Stimulated activated CD4-positive, alpha-beta T cell treated with anti-CD3 and anti-CD28 coated beads, Interleukin-12 subunit alpha, Interleukin-12 subunit beta, amount 100 ng/mL, for 48 hours (primary cell): ENCODE data around the gene MBD6.
"Not testable (repeated sequence)": the region's sequence is repeated elsewhere in the genome, so short reads cannot be mapped to it uniquely, and the experiment has no call there.

Experiments used
- DNase-seq, 3 donors: peaks; one replicate each; pipeline ENCODE4 v3.0.0-alpha.2; 2020; ENCODE audit warnings: low read depth in 2 of 3, low spot score in 1 of 3

MBD6 gene

DNA sequence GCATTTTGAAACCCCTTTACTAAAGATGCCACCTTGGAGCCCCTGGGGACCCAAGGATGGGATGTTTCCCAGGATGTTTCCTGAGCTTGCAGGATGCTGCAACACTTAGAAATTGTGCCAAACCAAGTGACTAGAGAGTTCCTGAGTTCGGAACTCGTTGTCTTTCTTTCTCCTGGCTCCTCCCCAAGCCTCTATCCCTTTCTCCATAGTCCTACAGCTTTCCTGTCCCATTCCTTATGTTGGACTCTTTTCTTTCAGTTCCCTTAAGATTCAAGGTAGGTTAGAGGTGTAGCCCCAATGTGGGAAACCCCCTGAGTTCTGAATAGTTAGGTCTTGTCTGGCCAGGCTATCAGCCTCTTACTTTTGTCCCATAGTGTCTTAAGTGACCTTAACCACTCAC, 25.9 kb downstream of the MBD6 start:
- DNase-seq, result no peak

- no peak for DNase-seq
These were observed 26.7 kb downstream of the MBD6 start for GRCh38 chr12:57549203-57549908.

DNA sequence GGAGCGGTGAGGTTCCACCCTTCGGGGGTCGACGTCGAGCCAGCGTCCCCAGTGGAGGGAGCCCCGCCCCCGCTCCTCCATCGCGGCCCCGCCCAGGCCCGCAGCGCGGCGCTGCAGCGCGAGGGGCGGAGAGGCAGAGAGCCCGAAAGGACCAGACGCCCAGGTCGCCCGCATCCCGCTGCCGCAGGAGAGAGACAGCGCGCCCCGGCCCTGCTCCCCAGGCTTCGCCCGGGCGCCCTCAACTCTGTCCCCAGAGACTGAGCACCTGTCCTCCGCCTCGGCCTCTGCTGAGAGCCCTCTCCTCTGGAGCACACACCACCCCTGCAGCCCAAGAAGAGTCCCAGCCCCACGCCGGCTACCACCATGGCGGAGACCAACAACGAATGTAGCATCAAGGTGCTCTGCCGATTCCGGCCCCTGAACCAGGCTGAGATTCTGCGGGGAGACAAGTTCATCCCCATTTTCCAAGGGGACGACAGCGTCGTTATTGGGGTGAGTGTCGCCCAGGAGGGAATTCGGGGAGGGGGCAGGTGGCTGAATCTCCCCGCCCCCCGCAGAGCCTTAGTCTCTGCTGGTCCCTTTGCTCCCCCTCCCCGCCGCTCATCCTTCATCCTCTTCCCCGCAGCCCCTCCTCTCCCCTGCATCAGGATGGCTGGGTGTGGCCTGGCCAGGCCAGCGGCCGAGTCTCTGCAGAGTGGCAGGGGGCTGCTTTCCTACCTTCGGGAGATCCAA, 27.5 kb downstream of the MBD6 start, which contains the start of gene KIF5A:
Gene KIF5A, plus strand, starts transcription at position 136 of the 732 bp plus-strand sequence. Its CDS starts 228 bp downstream, at position 364.
- peak; percentile 28 to 44 (median 40) for DNase-seq

DNA sequence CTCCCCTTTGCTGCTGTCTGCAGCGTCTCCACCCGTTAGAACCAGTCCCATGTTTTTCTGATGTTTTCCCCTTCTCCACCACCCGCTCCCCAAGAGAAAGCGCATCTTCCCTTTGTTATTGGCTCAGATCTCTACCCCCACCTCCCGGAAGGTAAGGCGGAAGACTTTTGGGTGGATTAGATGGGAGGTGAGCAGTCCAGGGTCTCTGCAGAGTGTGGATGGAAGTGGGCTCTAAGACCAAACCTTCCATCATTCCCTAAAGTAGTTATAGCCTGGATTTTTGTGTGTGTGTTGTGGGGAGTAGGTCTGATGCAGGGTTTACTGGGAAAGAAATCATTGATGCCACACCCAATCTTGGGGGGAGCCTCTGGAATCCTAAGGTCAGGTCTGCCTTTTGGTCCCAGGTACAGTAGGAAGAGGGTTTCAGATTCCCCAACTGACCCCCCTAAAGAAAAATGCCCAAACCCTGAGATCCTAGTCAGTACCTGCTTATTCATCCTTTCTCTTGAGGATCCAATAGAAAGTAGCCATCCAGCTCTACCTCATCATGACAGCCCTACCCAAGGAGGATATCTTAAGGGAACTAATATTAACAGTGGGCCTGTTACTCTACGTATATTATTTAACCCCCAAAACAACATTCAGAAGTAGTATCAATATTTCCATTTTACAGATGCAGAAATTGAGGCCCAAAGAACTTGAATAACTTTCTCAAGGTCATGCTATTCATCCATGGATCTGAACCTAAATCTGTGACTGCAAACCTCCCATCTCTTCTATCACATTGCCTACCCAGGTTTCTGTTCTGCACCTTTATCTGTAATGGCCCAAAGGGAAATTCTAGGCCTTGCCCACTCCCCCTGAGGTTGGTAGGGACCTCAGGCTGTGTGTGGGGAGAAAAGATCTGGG, 28.3 kb downstream of the MBD6 start:
- DNase-seq, result no peak

DNA sequence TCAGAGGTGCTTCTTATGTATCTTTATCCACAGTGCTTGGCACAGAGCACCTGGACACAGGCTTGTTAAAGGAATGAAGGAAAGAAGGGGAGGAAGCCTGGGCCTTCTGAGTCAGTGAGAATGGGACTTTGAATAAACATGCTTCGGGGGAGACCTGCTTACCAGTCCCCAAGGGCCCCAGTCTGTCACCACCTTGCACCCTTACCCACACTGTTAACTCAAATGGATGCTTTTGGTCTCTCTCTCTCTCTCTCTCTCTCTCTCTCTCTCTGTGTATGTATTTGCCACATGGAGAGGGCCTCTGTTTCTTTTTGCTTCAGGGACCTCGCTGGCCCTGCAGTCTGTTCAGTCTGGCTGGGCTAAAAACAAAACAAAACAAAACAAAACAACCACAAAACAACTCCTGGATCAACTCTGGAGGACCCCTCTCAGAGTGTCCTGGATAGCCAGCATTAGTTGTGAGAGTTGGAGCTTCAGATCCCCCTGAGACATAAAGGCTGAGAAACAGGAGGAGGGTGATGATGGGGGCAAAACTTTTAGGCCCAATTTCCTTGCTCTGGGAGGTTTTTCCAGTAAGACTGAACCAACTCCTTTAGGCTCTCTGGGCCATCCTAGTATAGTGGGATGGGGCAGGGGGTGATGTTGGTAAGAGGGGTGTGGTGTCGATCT, 29.1 kb downstream of the MBD6 start:
- no peak for DNase-seq

- no peak for DNase-seq
These were observed 29.7 kb downstream of the MBD6 start for GRCh38 chr12:57552306-57552651.

GRCh38 chr12:57552835-57553313, 30.2 kb downstream of the MBD6 start:
- DNase-seq, result no peak

DNA sequence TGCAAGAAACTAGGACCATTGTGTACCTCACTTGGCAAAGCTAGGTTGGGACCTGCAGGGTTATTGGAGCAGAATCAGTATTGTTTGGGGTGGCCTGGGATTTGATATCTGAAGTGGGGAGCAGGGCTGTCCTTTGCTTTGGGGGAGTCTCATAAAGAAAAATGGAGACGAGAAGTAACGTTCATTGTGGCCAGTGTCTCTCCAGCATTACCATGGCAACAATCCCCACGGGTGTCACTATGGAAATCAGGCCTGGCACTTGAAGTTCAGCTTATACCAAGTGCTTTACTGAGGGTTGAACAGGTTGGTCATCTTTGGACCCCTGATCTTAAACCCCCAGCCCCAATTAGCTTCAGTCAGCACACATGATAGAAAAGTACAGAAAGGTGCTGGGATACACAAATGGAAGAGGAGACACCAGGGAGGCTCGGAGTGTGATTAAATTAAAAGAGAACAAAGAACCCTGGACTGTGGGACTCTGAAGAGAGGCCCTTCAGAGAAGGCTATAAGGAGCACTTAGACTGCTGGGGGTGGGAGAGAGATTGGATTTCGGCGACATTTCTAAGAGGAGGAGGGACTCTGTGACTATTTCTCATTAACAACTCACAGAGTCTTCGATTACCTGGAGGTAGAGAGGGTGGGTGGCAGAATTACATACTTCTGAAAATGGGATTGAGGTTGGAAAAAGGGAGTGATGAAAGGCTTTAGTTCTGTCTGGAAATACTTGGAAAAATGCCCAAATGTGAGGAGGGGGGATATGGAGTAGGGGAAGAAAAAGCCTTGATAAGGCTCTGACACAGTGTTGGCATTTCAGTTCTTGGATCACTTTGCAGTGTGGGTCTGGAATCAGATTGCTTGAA, 30.9 kb downstream of the MBD6 start:
- DNase-seq, result no peak

DNA sequence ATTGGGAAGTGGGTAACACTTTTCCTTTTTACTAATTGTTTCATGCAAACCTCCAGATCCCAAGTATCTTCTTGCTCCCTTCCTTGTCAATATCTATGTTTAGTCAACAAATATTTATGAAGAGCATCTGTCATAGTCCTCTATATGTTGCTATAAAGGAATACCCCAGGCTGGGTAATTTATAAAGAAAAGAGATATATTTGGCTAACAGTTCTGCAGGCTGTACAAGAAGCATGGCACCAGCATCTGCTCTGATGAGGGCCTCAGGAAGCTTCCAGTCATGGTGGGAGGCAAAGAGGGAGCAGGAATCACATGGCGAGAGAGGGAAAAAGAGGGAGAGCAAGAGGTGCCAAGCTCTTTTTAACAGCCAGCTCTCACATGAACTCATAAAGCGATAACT, 31.8 kb downstream of the MBD6 start:
- DNase-seq, result no peak

GRCh38 chr12:57554897-57555296, 32.3 kb downstream of the MBD6 start:
- no peak for DNase-seq

DNA sequence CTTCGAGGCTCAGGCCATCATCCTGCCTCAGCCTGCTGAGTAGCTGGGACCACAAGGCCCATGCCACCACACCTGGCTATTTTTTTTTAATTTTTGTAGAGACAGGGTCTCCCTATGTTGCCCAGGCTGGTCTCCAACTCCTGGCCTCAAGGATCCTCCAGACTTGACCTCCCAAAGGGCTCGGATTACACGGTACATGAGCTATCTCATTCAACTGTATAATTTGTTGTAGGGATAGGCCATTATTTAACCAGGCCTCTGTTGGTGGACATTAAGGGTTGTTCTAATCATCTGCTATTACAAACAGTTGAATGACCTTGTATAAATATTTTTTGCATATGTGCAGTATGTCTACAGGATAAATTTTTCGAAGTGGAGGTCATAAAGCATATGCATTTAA, 36.2 kb downstream of the MBD6 start:
- no peak for DNase-seq

DNA sequence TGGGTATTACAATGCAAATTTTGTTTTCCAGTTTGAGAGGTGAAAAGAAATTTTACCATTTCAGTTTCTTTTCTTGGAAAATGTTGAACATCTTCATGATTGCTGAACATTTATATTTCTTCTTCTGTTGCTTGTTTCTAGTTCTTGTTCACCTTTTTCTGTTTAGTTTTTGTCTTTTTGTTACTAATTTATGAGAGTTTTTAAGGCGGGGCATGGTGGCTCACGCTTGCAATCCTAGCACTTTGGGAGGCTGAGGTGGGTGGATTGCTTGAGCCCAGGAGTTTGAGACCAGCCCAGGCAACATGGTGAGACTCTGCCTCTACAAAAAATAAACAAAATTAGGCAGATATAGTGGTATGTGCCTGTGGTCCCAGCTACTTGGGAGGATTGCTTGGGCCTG, 37.9 kb downstream of the MBD6 start:
- DNase-seq, result no peak

DNA sequence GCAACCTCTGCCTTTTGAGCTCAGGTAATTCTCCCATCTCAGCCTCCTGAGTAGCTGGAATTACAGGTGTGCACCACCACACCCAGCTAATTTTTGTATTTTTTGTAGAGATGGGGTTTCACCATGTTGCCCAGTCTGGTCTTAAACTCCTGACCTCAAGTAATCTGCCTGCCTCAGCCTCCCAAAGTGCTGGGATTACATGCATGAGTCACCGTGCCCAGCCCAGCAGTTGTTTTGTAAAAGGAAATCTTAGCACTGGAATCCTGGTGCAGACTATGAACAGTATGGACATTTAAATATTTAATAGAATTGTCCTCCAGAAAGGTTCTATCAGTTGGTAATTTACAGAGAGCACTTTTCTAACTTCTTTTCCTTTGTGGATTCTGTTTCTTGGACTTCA, 38.5 kb downstream of the MBD6 start:
- DNase-seq, result not testable (repeated sequence)

GRCh38 chr12:57563358-57563757, 40.7 kb downstream of the MBD6 start:
- no peak for DNase-seq

GRCh38 chr12:57564178-57564740, 41.6 kb downstream of the MBD6 start:
- DNase-seq, result no peak

DNA sequence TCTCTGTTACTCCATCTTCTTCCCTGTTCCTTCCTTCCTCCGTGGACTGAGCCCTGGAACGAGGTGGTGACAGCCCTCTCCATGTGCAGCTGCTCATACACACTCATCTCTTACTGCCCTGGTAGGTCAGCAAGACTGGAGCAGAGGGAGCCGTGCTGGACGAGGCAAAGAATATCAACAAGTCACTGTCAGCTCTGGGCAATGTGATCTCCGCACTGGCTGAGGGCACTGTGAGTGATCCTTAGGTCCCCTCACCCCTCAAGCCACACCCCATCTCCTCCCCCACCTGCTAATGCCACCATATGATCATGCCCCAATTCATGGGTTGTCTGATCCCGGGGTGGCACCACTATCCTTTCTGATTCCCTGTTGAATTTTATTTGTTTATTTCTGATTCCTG, 46.2 kb downstream of the MBD6 start:
- no peak for DNase-seq

- no peak for DNase-seq
These were observed 47.2 kb downstream of the MBD6 start for GRCh38 chr12:57569858-57570257.

DNA sequence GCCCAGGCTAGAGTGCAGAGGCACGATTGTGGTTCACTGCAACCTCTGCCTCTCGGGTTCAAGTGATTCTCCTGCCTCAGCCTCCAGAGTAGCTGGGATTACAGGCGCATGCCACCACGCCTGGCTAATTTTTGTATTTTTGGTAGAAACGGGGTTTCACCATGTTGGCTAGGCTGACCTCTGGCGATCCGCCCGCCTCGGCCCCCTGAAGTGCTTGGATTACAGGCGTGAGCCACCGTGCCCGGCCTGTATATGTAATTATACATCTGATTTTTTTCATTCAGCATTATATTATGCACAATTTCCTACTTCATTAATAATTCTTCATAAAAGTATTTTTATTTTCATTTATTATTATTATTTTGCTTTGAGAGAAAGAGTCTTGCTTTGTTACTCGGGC, 47.8 kb downstream of the MBD6 start:
- DNase-seq, result not testable (repeated sequence)

DNA sequence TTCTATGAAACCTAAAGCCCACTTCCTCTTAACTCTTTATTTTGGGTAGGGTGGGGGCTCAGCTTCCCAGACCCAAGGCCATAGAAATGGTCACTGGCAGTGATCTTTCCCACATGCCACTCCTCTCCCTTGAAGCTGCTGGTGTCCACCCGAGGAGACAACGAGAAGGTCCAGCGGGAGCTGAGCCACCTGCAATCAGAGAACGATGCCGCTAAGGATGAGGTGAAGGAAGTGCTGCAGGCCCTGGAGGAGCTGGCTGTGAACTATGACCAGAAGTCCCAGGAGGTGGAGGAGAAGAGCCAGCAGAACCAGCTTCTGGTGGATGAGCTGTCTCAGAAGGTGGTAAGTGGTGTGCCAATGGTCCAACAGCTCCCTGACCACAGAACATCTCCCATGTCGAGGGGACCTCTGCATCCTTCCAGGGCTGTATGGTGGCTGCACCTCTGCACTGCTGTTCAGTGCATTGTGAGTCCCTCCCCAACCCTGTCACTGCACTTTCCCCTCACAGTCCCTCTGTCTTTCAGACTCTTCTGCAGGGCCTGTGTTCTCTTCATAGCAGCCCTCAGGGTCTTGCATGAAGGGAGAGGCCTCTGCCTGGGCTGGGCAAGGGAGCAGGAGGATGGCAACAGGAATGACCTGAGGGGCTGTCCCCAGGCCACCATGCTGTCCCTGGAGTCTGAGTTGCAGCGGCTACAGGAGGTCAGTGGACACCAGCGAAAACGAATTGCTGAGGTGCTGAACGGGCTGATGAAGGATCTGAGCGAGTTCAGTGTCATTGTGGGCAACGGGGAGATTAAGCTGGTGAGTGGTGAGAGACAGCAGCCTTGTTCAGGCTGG, 49.5 kb downstream of the MBD6 start:
- DNase-seq, result no peak
